Spleen (tissue), 7 donors: Measurements from ENCODE around the gene EN1.

ENCODE experiments used
- CTCF ChIP-seq, 11 experiments: fragments of 200-600 bp in 7 of 11; fragments of 450-650 bp in 4 of 11; sonication (generic) in 4 of 11; IDR thresholded peaks in 8 of 11; conservative IDR thresholded peaks in 3 of 11; 1 replicate in 7 of 11; 2 replicates in 4 of 11; pipeline versions ENCODE4 v1.4.0 to v1.8.0; 2016 to 2021; ENCODE audit warnings: antibody characterized with exemption in 11 of 11, inconsistent platforms in 4 of 11, mild to moderate bottlenecking in 1 of 11
- POLR2A ChIP-seq, 3 donors: fragments of 450-650 bp; IDR thresholded peaks; one replicate each; pipeline ENCODE4 v1.5.1; 2017; ENCODE audit warnings: antibody characterized with exemption in 3 of 3, mild to moderate bottlenecking in 1 of 3
- donor health status: DM: no; HTN: no; CAD: no; lungs with moderate emphysema.
- donor health status: DM: no; HTN: no; CAD: no.
- donor health status: DM: no; HTN: no; CAD: no.

GRCh38 chr2:118844261-118845004 is 3.0 kb downstream of the EN1 start:
- no peak for TF ChIP-seq CTCF (IDR thresholded peaks at IDR 0.05 in 8 of 11, conservative IDR thresholded peaks at IDR 0.05 in 3 of 11)
- TF ChIP-seq POLR2A (IDR thresholded peaks at IDR 0.05), result no peak
